Lung (tissue), 12 donors: Measurements from ENCODE around the gene MEPCE. TPM values are rescaled to one million over a fixed set of nuclear protein-coding genes. Genes with fewer than 3 reads are reported as not detected.

Experiments used
- ATAC-seq: fragments of 200-7000 bp; cut with Tn5 transposase; one replicate; pipeline ENCODE4 v1.9.1; 2020; ENCODE audit warnings: moderate number of reproducible peaks; ENCODE audit not compliant: insufficient read depth, low FRiP score
- DNase-seq, 3 donors: peaks; one replicate each; pipeline ENCODE4 v3.0.0-alpha.2; 2013 to 2017
- H3K27ac ChIP-seq, 2 donors: one replicate each; pipeline ENCODE4 v1.5.1; 2013; ENCODE audit warnings: mild to moderate bottlenecking in 2 of 2, moderate library complexity in 2 of 2, control low read depth in 1 of 2, inconsistent platforms in 1 of 2, low read depth in 1 of 2, low read length in 1 of 2
- H3K27me3 ChIP-seq, 3 donors: one replicate each; pipeline ENCODE4 v1.5.1; 2013; ENCODE audit warnings: low read length in 2 of 3; ENCODE audit not compliant: control insufficient read depth in 3 of 3, insufficient read depth in 3 of 3
- H3K36me3 ChIP-seq, 4 donors: one replicate each; pipeline ENCODE4 v1.5.1; 2013; ENCODE audit warnings: low read length in 4 of 4, mild to moderate bottlenecking in 1 of 4, moderate library complexity in 1 of 4; ENCODE audit not compliant: control insufficient read depth in 4 of 4, insufficient read depth in 4 of 4
- H3K4me1 ChIP-seq, 5 donors: one replicate each; pipeline ENCODE4 v1.5.1; 2013; ENCODE audit warnings: low read length in 5 of 5, mild to moderate bottlenecking in 2 of 5, moderate library complexity in 1 of 5; ENCODE audit not compliant: control insufficient read depth in 5 of 5, insufficient read depth in 5 of 5
- H3K4me3 ChIP-seq: one replicate; pipeline ENCODE4 v1.5.1; 2013; ENCODE audit warnings: mild to moderate bottlenecking, control low read depth, moderate library complexity
- H3K9ac ChIP-seq, 2 donors: one replicate each; pipeline ENCODE4 v1.5.1; 2013; ENCODE audit warnings: low read length in 2 of 2, control low read depth in 1 of 2; ENCODE audit not compliant: insufficient read depth in 1 of 2
- H3K9me3 ChIP-seq, 4 donors: one replicate each; pipeline ENCODE4 v1.5.1; 2013; ENCODE audit warnings: low read length in 3 of 4, mild to moderate bottlenecking in 1 of 4, moderate library complexity in 1 of 4; ENCODE audit not compliant: control insufficient read depth in 4 of 4, insufficient read depth in 3 of 4
- CTCF ChIP-seq: IDR thresholded peaks from 2 replicates; pipeline ENCODE4 v1.5.1; 2012; ENCODE audit warnings: mild to moderate bottlenecking; ENCODE audit errors: control extremely low read depth, extremely low read depth
- WGBS, 2 donors: extraction: QIAGEN DNeasy Blood & Tissue Kit; methylation state at CpG; one replicate each; pipeline ENCODE4 v1.1.7; 2013; 5-methylcytosine and 5-hydroxymethylcytosine counted together
- polyA plus RNA-seq, 2 donors: library from polyadenylated mRNA; stranded (reverse); fragments of 200-250 nt; gene quantifications; one replicate each; pipeline ENCODE4 v1.2.1, GENCODE V29; 2013
- total RNA-seq, 2 donors: library from RNA; depleted of rRNA in 1 of 2; stranded (reverse); fragments of >200 nt in 1 of 2; gene quantifications; one replicate each; pipeline ENCODE4 v1.2.1, GENCODE V29; 2014 to 2021
- donor health status: control.
- donor health status: control.
- donor health status: Bipolar disorder and iron deficiency.
- donor health status: healthy.
- donor health status: DM: yes; HTN: yes; CAD: no.

Gene MEPCE
- total and polyA plus RNA-seq, 4 donors: 25.6 to 38.7 (median 29.1) TPM

- no peak for TF ChIP-seq CTCF
- no peaks in the 10 kb centered on the region for H3K9me3 ChIP-seq
- peaks cover 4 to 32% (median 13%) of the 10 kb centered on the region in 5 donors for H3K4me1 ChIP-seq
- no peak overlapping the region for H3K4me3 ChIP-seq
- peaks cover 4 to 28% (median 18%) of the 10 kb centered on the region in 4 donors for H3K36me3 ChIP-seq
- no peak for DNase-seq
- no peaks in the 10 kb centered on the region for H3K27me3 ChIP-seq
- no peak for ATAC-seq
- 73 to 90% methylated on average over 23 of the region's 23 CpGs for WGBS, 2 donors
- peak overlapping the region in 1 of 2 donors; percentile 33 for H3K9ac ChIP-seq
- H3K27ac ChIP-seq: peak overlapping the region in 1 of 2 donors; percentile 22
These were observed 1.7 kb downstream of the MEPCE start for GRCh38 chr7:100431286-100431735.

- DNase-seq (no peak), ATAC-seq (no peak)
- Histone ChIP-seq H3K9ac (no peak overlapping the region), H3K4me1 (peaks cover 4 to 32% (median 13%) of the 10 kb centered on the region in 5 donors), H3K36me3 (peaks cover 4 to 28% (median 18%) of the 10 kb centered on the region in 4 donors), H3K27me3 (no peaks in the 10 kb centered on the region), H3K27ac (no peak overlapping the region), H3K4me3 (no peak overlapping the region), H3K9me3 (no peaks in the 10 kb centered on the region)
- no peak for TF ChIP-seq CTCF
- WGBS, 2 donors: 83 to 86% methylated on average over 4 of the region's 4 CpGs
These were observed 2.4 kb downstream of the MEPCE start for GRCh38 chr7:100432053-100432452.

- no peaks in the 10 kb centered on the region for H3K27me3 ChIP-seq
- H3K4me3 ChIP-seq: no peak overlapping the region
- peaks cover 4 to 28% (median 18%) of the 10 kb centered on the region in 4 donors for H3K36me3 ChIP-seq
- DNase-seq: no peak
- no peak for ATAC-seq
- no peak overlapping the region for H3K9ac ChIP-seq
- peaks cover 4 to 32% (median 13%) of the 10 kb centered on the region in 5 donors for H3K4me1 ChIP-seq
- no peaks in the 10 kb centered on the region for H3K9me3 ChIP-seq
- H3K27ac ChIP-seq: no peak overlapping the region
- 89 to 91% methylated on average over 21 of the region's 21 CpGs for WGBS, 2 donors
- TF ChIP-seq CTCF: no peak
These were observed 3.1 kb downstream of the MEPCE start for GRCh38 chr7:100432621-100433275.
